Fibroblast of villous mesenchyme (primary cell): ENCODE results near the gene NFIA. TPM values are rescaled to one million over a fixed set of nuclear protein-coding genes. Genes with fewer than 3 reads are reported as not detected.

ENCODE experiments used
- DNase-seq: peaks from one replicate; pipeline ENCODE4 v3.0.0-alpha.2; 2010; ENCODE audit warnings: low read depth
- H3K4me3 ChIP-seq: 2 replicates; pipeline ENCODE4 v1.5.1; 2011; ENCODE audit warnings: low read depth, mild to moderate bottlenecking, low read length
- total RNA-seq: library from RNA; depleted of rRNA; stranded (reverse); fragments of >200 nt; gene quantifications from 2 replicates; pipeline ENCODE4 v1.2.3, GENCODE V29; 2012
- TF ChIP-seq, protein P1 (sequence below): IDR thresholded peaks from 2 replicates; pipeline ENCODE4 v1.5.1; 2012; ENCODE audit warnings: low read depth, mild to moderate bottlenecking, low read length; ENCODE audit not compliant: insufficient read depth

NFIA gene
- total RNA-seq, 1 donor, result 10.4 TPM

DNA sequence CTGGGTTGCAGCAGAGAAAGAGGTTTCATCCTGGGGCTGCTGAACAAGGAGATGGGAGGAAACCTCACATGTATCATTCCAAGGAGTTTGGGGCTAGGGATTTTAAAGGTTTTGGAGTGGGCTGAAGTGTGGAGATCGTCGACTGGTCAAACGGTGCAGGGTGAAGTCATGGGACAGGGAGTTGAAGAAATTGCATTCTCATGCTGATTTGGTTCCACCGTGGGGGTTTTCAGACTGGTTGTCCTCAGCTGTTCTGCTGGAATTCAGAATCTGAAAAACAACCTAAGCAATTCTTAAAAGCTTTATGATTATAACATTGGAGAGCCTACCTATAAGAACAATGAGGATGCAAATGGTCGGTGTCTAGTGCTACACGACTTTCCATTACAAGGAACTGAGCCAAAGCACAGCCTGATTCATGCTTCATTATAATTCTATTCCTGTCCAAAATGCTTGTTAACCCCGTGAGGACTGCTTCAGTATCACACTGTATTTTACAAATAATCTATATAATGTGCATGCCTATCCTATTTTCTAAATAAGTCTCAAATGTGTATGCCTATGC lies 399.9 kb downstream of the NFIA start:
- no peak overlapping the region for H3K4me3 ChIP-seq
- DNase-seq, result no peak
- TF ChIP-seq, protein P1, sequence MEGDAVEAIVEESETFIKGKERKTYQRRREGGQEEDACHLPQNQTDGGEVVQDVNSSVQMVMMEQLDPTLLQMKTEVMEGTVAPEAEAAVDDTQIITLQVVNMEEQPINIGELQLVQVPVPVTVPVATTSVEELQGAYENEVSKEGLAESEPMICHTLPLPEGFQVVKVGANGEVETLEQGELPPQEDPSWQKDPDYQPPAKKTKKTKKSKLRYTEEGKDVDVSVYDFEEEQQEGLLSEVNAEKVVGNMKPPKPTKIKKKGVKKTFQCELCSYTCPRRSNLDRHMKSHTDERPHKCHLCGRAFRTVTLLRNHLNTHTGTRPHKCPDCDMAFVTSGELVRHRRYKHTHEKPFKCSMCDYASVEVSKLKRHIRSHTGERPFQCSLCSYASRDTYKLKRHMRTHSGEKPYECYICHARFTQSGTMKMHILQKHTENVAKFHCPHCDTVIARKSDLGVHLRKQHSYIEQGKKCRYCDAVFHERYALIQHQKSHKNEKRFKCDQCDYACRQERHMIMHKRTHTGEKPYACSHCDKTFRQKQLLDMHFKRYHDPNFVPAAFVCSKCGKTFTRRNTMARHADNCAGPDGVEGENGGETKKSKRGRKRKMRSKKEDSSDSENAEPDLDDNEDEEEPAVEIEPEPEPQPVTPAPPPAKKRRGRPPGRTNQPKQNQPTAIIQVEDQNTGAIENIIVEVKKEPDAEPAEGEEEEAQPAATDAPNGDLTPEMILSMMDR, result no peak

DNA sequence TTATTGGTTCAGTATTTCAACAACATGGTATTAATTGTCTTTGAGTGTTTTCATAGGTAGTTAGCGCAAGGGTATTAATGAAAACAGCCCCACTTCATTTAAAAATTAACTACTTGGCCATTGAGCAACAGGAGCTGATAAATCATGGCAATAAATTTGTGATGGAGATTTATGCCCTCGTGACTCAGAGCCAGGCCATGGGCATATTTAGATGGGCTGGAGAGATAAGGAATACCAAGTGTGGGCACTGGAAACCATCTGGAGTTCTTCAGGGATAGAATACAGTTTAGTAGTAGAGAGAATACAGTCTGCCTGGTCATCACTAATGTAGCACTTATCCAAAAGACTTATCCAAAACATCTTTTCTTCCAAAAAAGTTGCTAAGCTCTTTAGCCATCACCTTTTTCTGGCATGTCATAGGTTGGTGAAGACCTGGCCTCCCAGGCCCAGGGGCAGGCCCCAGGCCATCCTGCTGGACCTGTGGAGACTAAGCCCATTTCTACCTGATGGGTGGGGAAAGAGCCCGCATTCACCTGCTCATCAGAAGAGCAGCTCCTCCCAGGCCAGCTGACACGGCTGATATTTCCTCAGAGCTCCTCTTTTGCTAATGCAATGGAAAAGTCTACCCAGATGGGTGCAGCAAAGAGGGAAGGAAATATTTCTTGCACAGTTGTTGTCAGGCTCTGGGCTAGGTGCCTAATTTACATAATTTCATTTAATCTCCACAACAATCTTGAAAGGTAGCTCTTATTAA lies 404.6 kb downstream of the NFIA start:
- no peak for DNase-seq
- no peak overlapping the region for H3K4me3 ChIP-seq
- TF ChIP-seq, protein P1, result no peak

DNA sequence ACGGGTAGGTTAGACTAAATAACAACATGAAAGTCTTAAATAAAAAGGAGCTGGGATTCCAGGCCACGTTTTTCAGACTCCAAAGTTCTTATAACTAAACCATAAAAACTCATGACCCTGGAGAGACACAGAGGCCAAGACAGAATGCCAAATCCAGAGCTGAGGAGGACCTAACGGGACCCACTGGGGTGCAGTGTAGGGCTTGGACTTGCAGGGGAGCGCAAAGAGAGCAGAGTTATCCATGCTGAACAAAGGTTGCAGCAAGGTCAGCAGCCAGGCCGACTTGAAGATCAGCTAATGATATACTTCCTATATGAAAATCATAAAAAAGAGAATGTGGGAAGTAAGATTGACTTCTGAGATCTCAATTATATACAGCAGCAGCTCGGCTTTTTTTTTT lies 405.4 kb downstream of the NFIA start:
- no peak for DNase-seq
- TF ChIP-seq, protein P1, result no peak
- H3K4me3 ChIP-seq, result no peak overlapping the region

DNA sequence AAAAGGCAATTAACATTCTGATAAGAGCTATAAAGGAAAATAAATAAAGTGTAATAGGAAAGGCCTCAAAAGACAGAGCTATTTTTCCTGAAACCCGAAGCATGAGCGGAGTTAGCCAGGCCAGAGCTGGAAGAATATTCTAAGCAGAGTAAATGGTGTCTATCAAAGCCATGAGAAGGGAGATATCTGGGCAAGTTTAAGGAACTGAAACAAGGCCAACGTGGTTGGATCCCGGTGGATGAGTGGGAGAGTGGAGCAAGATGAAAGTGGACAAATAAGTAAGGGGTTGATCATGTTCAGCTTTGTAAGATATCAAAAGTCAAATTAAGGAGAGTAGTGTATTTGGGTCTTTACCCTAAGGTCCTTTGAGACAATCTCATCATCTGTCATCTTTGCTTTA lies 408.6 kb downstream of the NFIA start:
- no peak for DNase-seq
- no peak overlapping the region for H3K4me3 ChIP-seq
- TF ChIP-seq, protein P1, result no peak

DNA sequence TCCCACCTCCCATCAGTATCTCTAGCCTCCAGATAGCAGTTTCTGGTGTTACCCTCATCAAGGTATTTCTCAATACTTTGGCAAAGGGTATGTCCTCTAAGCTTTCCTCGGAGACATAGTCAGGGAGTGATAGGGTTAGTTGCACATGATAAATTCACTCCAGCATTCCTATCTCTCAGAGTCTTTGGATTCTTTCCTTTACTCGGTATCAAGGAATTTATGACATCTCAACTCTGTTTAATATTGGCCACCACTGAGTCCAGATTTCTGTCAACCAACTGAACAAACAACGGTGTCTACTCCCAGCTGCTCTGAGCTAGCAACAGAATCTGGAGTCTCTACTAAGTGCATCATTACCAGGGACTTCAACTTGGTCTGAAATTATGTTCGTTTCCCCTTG lies 409.1 kb downstream of the NFIA start:
- DNase-seq, result no peak
- TF ChIP-seq, protein P1, result no peak
- H3K4me3 ChIP-seq, result no peak overlapping the region

DNA sequence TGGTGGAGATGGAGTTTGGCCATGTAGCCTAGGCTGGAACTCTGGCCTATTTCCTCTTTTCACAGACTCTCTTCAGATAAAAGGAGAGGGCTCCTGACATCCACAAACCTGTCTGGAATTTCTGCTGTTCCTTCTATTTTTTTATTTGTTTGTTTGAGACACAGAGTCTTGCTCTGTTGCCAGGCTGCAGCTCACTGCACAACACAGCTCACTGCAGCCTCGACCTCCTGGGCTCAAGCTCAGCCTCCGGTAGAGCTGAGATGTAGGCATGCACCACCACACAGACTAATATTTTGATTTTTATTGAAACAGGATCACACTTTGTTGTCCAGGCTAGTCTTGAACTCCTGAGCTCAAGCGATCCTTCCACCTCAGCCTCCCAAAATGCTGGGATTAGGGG lies 411.6 kb downstream of the NFIA start:
- H3K4me3 ChIP-seq, result no peak overlapping the region
- DNase-seq, result no peak
- TF ChIP-seq, protein P1, result no peak
